HCT116 (cell line): ENCODE results near the gene STAM. TPM values are rescaled to one million over a fixed set of nuclear protein-coding genes. Genes with fewer than 3 reads are reported as not detected.

Experiments used
- ATAC-seq: fragments of 200-7000 bp; cut with Tn5 transposase; 2 replicates; pipeline ENCODE4 v1.9.1; 2020; ENCODE audit warnings: mild to moderate bottlenecking, moderate library complexity
- BruUV-seq: library from RNA; stranded (reverse); fragments of 400-500 nt; replicated peaks from 2 replicates; lab custom pipeline; 2021; lab: Mats Ljungman, UMichigan
- CTCF ChIA-PET: fragments of 300-600 bp; sonication (Branson Sonifier 250); formaldehyde crosslinking; loops from one replicate; lab custom pipeline; 2021; ENCODE audit warnings: antibody characterized with exemption; lab: Charles Lee
- POLR2A ChIA-PET: fragments of 300-600, 350-600 bp; sonication (Branson Sonifier 250); formaldehyde crosslinking; loops from one replicate; lab custom pipeline; 2021; ENCODE audit warnings: antibody characterized with exemption; lab: Charles Lee
- RAD21 ChIA-PET, 2 experiments: fragments of 300-600 bp; sonication (Branson Sonifier 250); formaldehyde crosslinking; loops; one replicate each; lab custom pipeline; 2023; ENCODE audit warnings: low total read pairs in 2 of 2; ENCODE audit not compliant: uncharacterized antibody in 2 of 2, unreplicated experiment in 2 of 2, low non-redundant PET in 1 of 2; lab: Charles Lee
- DNase-seq: peaks from one replicate; pipeline ENCODE4 v3.0.0-alpha.2; 2010; ENCODE audit warnings: low read depth, low spot score
- H2AFZ ChIP-seq: fragments of 200-600 bp; shearing (Covaris generic), sonication (generic); 2 replicates; pipeline ENCODE4 v1.6.1; 2017; ENCODE audit warnings: low read depth, mixed run types, mixed read lengths, antibody characterized with exemption, low read length; ENCODE audit not compliant: poor library complexity, severe bottlenecking
- H3K27ac ChIP-seq: 2 replicates; pipeline ENCODE4 v1.5.1; 2012; ENCODE audit warnings: low read depth, low read length
- H3K27me3 ChIP-seq: fragments of 200-600 bp; sonication (generic); 2 replicates; pipeline ENCODE4 v1.6.1; 2016; ENCODE audit warnings: mixed run types, low read length, mixed read lengths; ENCODE audit not compliant: insufficient read depth
- H3K36me3 ChIP-seq, 2 experiments: fragments of 200-500 bp in 1 of 2; fragments of 200-600 bp in 1 of 2; sonication (Bioruptor generic) in 1 of 2; sonication (generic) in 1 of 2; 2 replicates each; pipeline versions ENCODE4 v1.5.1 to v1.6.1; 2014 to 2016; ENCODE audit warnings: low read length in 2 of 2, inconsistent platforms in 1 of 2, mixed read lengths in 1 of 2, mixed run types in 1 of 2; ENCODE audit not compliant: insufficient read depth in 2 of 2, control insufficient read depth in 1 of 2
- H3K4me1 ChIP-seq, 2 experiments: fragments of 200-600 bp in 1 of 2; sonication (generic) in 1 of 2; 2 replicates each; pipeline versions ENCODE4 v1.5.1 to v1.6.1; 2012 to 2017; ENCODE audit warnings: low read length in 2 of 2, inconsistent platforms in 1 of 2, mild to moderate bottlenecking in 1 of 2, mixed read lengths in 1 of 2, mixed run types in 1 of 2, moderate library complexity in 1 of 2; ENCODE audit not compliant: insufficient read depth in 2 of 2, control insufficient read depth in 1 of 2
- H3K4me2 ChIP-seq: fragments of 200-600 bp; sonication (generic); 2 replicates; pipeline ENCODE4 v1.6.1; 2017; ENCODE audit warnings: mixed run types, low read length, mixed read lengths
- H3K4me3 ChIP-seq, 2 experiments: fragments of 200-600 bp in 1 of 2; sonication (generic) in 1 of 2; replicated peaks in 1 of 2; 2 replicates each; pipeline ENCODE4 v1.5.1; 2011 to 2016; ENCODE audit warnings: low read length in 2 of 2, control low read depth in 1 of 2, low read depth in 1 of 2, mild to moderate bottlenecking in 1 of 2, mixed read lengths in 1 of 2, mixed run types in 1 of 2
- H3K79me2 ChIP-seq: fragments of 200-600 bp; sonication (generic); 2 replicates; pipeline ENCODE4 v1.6.1; 2017; ENCODE audit warnings: mild to moderate bottlenecking, mixed run types, low read length, moderate library complexity, mixed read lengths; ENCODE audit not compliant: insufficient read depth
- H3K9ac ChIP-seq: fragments of 200-600 bp; sonication (generic); 2 replicates; pipeline ENCODE4 v1.6.1; 2016; ENCODE audit warnings: low read length, mixed read lengths
- H3K9me2 ChIP-seq: fragments of 200-600 bp; sonication (generic), shearing (Covaris generic); 2 replicates; pipeline ENCODE4 v1.6.1; 2017; ENCODE audit warnings: mixed run types, mild to moderate bottlenecking, moderate library complexity; ENCODE audit not compliant: insufficient read depth
- H3K9me3 ChIP-seq, 2 experiments: fragments of 200-500 bp in 1 of 2; fragments of 200-600 bp in 1 of 2; sonication (Bioruptor generic) in 1 of 2; sonication (generic) in 1 of 2; 2 replicates each; pipeline ENCODE4 v1.6.1; 2014 to 2017; ENCODE audit warnings: low read length in 2 of 2, mixed read lengths in 2 of 2, inconsistent platforms in 1 of 2, low read depth in 1 of 2, mild to moderate bottlenecking in 1 of 2, mixed run types in 1 of 2, moderate library complexity in 1 of 2; ENCODE audit not compliant: control insufficient read depth in 1 of 2, insufficient read depth in 1 of 2
- H4K20me1 ChIP-seq: fragments of 200-600 bp; sonication (generic), shearing (Covaris generic); 2 replicates; pipeline ENCODE4 v1.6.1; 2017; ENCODE audit warnings: mixed run types, mild to moderate bottlenecking, moderate library complexity; ENCODE audit not compliant: insufficient read depth
- ATF3 ChIP-seq: IDR thresholded peaks from 2 replicates; pipeline ENCODE4 v1.6.1; 2012
- CEBPB ChIP-seq: IDR thresholded peaks from 2 replicates; pipeline ENCODE4 v1.6.1; 2012; ENCODE audit warnings: low read depth
- CTCF ChIP-seq, 3 experiments: fragments of 200-600 bp in 1 of 3; sonication (generic) in 1 of 3; IDR thresholded peaks in 2 of 3; conservative IDR thresholded peaks in 1 of 3; 2 replicates each; pipeline ENCODE4 v1.5.1; 2012 to 2017; ENCODE audit warnings: low read depth in 2 of 3, low read length in 2 of 3, antibody characterized with exemption in 1 of 3, borderline replicate concordance in 1 of 3, control low read depth in 1 of 3, mild to moderate bottlenecking in 1 of 3, mixed read lengths in 1 of 3, mixed run types in 1 of 3, moderate library complexity in 1 of 3; ENCODE audit not compliant: insufficient read depth in 1 of 3
- EGR1 ChIP-seq: IDR thresholded peaks from 2 replicates; pipeline ENCODE4 v1.6.1; 2012; ENCODE audit warnings: low read depth
- ELF1 ChIP-seq: IDR thresholded peaks from 2 replicates; pipeline ENCODE4 v1.6.1; 2012; ENCODE audit warnings: low read depth, borderline replicate concordance
- EZH2 ChIP-seq: fragments of 200-600 bp; sonication (generic); IDR thresholded peaks from 2 replicates; pipeline ENCODE4 v1.6.1; 2017; ENCODE audit warnings: antibody characterized with exemption, mixed run types
- FOSL1 ChIP-seq: IDR thresholded peaks from 2 replicates; pipeline ENCODE4 v1.6.1; 2012; ENCODE audit warnings: low read depth
- MAX ChIP-seq: IDR thresholded peaks from 2 replicates; pipeline ENCODE4 v1.6.1; 2012
- POLR2A ChIP-seq: IDR thresholded peaks from 2 replicates; pipeline ENCODE4 v1.7.0; 2011; ENCODE audit warnings: borderline replicate concordance; ENCODE audit not compliant: insufficient read depth, insufficient read length; ENCODE audit errors: extremely low read depth
- POLR2AphosphoS5 ChIP-seq: IDR thresholded peaks from 2 replicates; pipeline ENCODE4 v1.6.1; 2011; ENCODE audit warnings: mild to moderate bottlenecking, low read depth, low read length, moderate library complexity
- REST ChIP-seq: IDR thresholded peaks from 2 replicates; pipeline ENCODE4 v1.6.1; 2012; ENCODE audit warnings: low read depth
- SIN3A ChIP-seq: IDR thresholded peaks from 2 replicates; pipeline ENCODE4 v1.6.1; 2012; ENCODE audit warnings: low read depth
- SP1 ChIP-seq: IDR thresholded peaks from 2 replicates; pipeline ENCODE4 v1.6.1; 2012; ENCODE audit warnings: low read depth
- SRF ChIP-seq: IDR thresholded peaks from 2 replicates; pipeline ENCODE4 v1.6.1; 2012; ENCODE audit warnings: low read depth
- TCF7L2 ChIP-seq: IDR thresholded peaks from 2 replicates; pipeline ENCODE4 v1.7.0; 2011; ENCODE audit warnings: borderline replicate concordance, inconsistent platforms; ENCODE audit not compliant: insufficient read depth, insufficient read length; ENCODE audit errors: extremely low read depth
- YY1 ChIP-seq: IDR thresholded peaks from 2 replicates; pipeline ENCODE4 v1.6.1; 2011; ENCODE audit warnings: low read length, low read depth, moderate library complexity, mild to moderate bottlenecking; ENCODE audit not compliant: insufficient replicate concordance; ENCODE audit errors: extremely low read depth
- ZBTB33 ChIP-seq: IDR thresholded peaks from 2 replicates; pipeline ENCODE4 v1.6.1; 2011; ENCODE audit warnings: mild to moderate bottlenecking, low read length, moderate library complexity; ENCODE audit not compliant: insufficient replicate concordance; ENCODE audit errors: extremely low read depth
- ZFX ChIP-seq: fragments of 450-650 bp; IDR thresholded peaks from 2 replicates; pipeline ENCODE4 v1.6.1; 2017
- ZNF274 ChIP-seq: fragments of 200-500 bp; sonication (Bioruptor generic); IDR thresholded peaks from 2 replicates; pipeline ENCODE4 v1.6.1; 2014; ENCODE audit warnings: mild to moderate bottlenecking, low read depth, low read length, inconsistent platforms
- intact Hi-C: fragments of 100-400 bp; cut with micrococcal nuclease; formaldehyde crosslinking; loops from 2 replicates; pipeline ENCODE4 v1.10.0; 2022
- total RNA-seq: library from RNA; stranded (reverse); gene quantifications from one replicate; pipeline ENCODE4 v1.2.1, GENCODE V29; 2021; ENCODE audit not compliant: unreplicated experiment

The STAM gene
- total RNA-seq, 1 experiment from 2014 or later: 23.0 TPM

GRCh38 chr10:17744341-17744861 is 100.5 kb downstream of the STAM start:
- ATAC-seq (no peak), DNase-seq (no peak)
- Histone ChIP-seq H3K9me2 (no peaks in the 10 kb centered on the region), H3K9ac (no peak overlapping the region), H3K27ac (no peak overlapping the region), H3K4me2 (no peak overlapping the region), H3K4me1 (peaks cover 0 to 10% of the 10 kb centered on the region in 2 experiments; a peak in 2 of 4 replicates), H3K27me3 (no peaks in the 10 kb centered on the region), H3K4me3 (no peak overlapping the region), H3K9me3 (no peaks in the 10 kb centered on the region), H3K79me2 (no peaks in the 10 kb centered on the region), H3K36me3 (no peaks in the 10 kb centered on the region), H4K20me1 (no peaks in the 10 kb centered on the region), H2AFZ (no peak overlapping the region)
- CTCF ChIA-PET: no interaction called here
- POLR2A ChIA-PET: no interaction called here
- intact Hi-C loops: loop anchor here (5.0 to 10.0 kb wide), 2 partner anchors 473 to 900 kb away; no protein-coding TSS in a partner anchor
- TF ChIP-seq ZBTB33: no peak
- no peak for TF ChIP-seq ELF1
- TF ChIP-seq POLR2AphosphoS5: no peak
- TF ChIP-seq SRF: no peak
- TF ChIP-seq ATF3: no peak
- TF ChIP-seq FOSL1: no peak
- TF ChIP-seq REST: no peak
- no peak for TF ChIP-seq YY1
- no peak for TF ChIP-seq EZH2
- no peak for TF ChIP-seq MAX
- TF ChIP-seq ZFX: no peak
- TF ChIP-seq ZNF274: no peak
- no peak for TF ChIP-seq CEBPB
- no peak for TF ChIP-seq CTCF (IDR thresholded peaks at IDR 0.05 in 2 of 3, conservative IDR thresholded peaks at IDR 0.05 in 1 of 3; ENCODE audit: borderline replicate concordance in 1 of 3, insufficient read depth in 1 of 3, low read depth in 2 of 3, low read length in 2 of 3)
- no peak for TF ChIP-seq SIN3A
- no peak for TF ChIP-seq SP1
- no peak for TF ChIP-seq TCF7L2
- TF ChIP-seq EGR1: no peak
- TF ChIP-seq POLR2A: no peak
- no TSS peak for BruUV-seq
- RAD21 ChIA-PET: no interaction called here
